IMR-90 (cell line): Measurements from ENCODE around the gene UST.

Experiments
- BHLHE40 ChIP-seq: fragments of 150-350 bp; IDR thresholded peaks from 2 replicates; pipeline ENCODE4 v1.6.1; 2016; ENCODE audit warnings: mild to moderate bottlenecking, low read depth, low read length
- CEBPB ChIP-seq: IDR thresholded peaks from 2 replicates; pipeline ENCODE4 v1.6.1; 2012; ENCODE audit warnings: low read depth, low read length, improper control_type of control experiment
- CHD1 ChIP-seq: IDR thresholded peaks from 2 replicates; pipeline ENCODE4 v1.6.1; 2012; ENCODE audit warnings: low read depth, low read length, improper control_type of control experiment
- FOS ChIP-seq: fragments of 150-350 bp; IDR thresholded peaks from 2 replicates; pipeline ENCODE4 v1.6.1; 2016; ENCODE audit warnings: low read depth, low read length
- MAZ ChIP-seq: IDR thresholded peaks from 2 replicates; pipeline ENCODE4 v1.6.1; 2012; ENCODE audit warnings: low read depth, mild to moderate bottlenecking, low read length, improper control_type of control experiment, moderate library complexity, borderline replicate concordance
- MXI1 ChIP-seq: IDR thresholded peaks from 2 replicates; pipeline ENCODE4 v1.6.1; 2012; ENCODE audit warnings: low read depth, mild to moderate bottlenecking, low read length, moderate library complexity, borderline replicate concordance
- NFE2L2 ChIP-seq: fragments of 150-350 bp; IDR thresholded peaks from 2 replicates; pipeline ENCODE4 v1.6.1; 2016; ENCODE audit warnings: low read depth, mild to moderate bottlenecking, low read length
- POLR2A ChIP-seq: IDR thresholded peaks from 2 replicates; pipeline ENCODE4 v1.6.1; 2012; ENCODE audit warnings: mild to moderate bottlenecking, low read depth, low read length
- RAD21 ChIP-seq: IDR thresholded peaks from 2 replicates; pipeline ENCODE4 v1.6.1; 2012; ENCODE audit warnings: low read length, improper control_type of control experiment
- RCOR1 ChIP-seq: IDR thresholded peaks from 2 replicates; pipeline ENCODE4 v1.6.1; 2012; ENCODE audit warnings: mild to moderate bottlenecking, low read length, improper control_type of control experiment; ENCODE audit not compliant: insufficient replicate concordance
- RFX5 ChIP-seq: IDR thresholded peaks from 2 replicates; pipeline ENCODE4 v1.8.0; 2012; ENCODE audit warnings: low read depth, mild to moderate bottlenecking, low read length, moderate library complexity
- TF ChIP-seq, protein P1 (sequence below): conservative IDR thresholded peaks from 2 replicates; pipeline ENCODE4 v1.5.1; 2012; ENCODE audit warnings: mild to moderate bottlenecking, low read depth, low read length, improper control_type of control experiment
- TF ChIP-seq, protein P2 (sequence below): fragments of 150-350 bp; IDR thresholded peaks from 2 replicates; pipeline ENCODE4 v1.6.1; 2017; ENCODE audit warnings: mild to moderate bottlenecking, antibody characterized with exemption, low read length, low read depth
- TF ChIP-seq, protein P3 (sequence below): fragments of 150-350 bp; IDR thresholded peaks from 2 replicates; pipeline ENCODE4 v1.6.1; 2016; ENCODE audit warnings: low read depth, mild to moderate bottlenecking, low read length, moderate library complexity, borderline replicate concordance

DNA sequence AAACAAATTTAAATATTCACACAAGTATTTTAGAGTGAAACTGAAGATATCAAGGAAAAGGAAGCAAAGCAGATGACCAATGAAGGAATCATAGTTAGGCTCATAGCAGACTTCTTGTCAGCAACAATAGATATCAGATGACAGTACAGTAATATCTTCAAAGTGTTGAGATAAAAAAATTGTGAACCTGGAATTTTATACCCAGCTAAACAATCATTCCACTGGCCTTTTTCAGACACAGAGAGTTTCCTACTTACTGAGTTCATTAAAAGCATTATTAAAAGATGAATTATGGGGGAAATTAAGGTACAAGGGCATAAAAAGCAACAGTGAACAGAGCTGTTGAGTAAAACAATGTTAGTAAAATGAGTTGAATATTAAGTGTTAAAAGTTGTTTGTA lies 254.6 kb downstream of the UST start:
- TF ChIP-seq, protein P1, sequence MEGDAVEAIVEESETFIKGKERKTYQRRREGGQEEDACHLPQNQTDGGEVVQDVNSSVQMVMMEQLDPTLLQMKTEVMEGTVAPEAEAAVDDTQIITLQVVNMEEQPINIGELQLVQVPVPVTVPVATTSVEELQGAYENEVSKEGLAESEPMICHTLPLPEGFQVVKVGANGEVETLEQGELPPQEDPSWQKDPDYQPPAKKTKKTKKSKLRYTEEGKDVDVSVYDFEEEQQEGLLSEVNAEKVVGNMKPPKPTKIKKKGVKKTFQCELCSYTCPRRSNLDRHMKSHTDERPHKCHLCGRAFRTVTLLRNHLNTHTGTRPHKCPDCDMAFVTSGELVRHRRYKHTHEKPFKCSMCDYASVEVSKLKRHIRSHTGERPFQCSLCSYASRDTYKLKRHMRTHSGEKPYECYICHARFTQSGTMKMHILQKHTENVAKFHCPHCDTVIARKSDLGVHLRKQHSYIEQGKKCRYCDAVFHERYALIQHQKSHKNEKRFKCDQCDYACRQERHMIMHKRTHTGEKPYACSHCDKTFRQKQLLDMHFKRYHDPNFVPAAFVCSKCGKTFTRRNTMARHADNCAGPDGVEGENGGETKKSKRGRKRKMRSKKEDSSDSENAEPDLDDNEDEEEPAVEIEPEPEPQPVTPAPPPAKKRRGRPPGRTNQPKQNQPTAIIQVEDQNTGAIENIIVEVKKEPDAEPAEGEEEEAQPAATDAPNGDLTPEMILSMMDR, result no peak
- TF ChIP-seq BHLHE40 (no peak), CEBPB (no peak), POLR2A (no peak), RAD21 (no peak), MAZ (no peak), RCOR1 (no peak), CHD1 (no peak), RFX5 (no peak), MXI1 (no peak), NFE2L2 (no peak), FOS (no peak)
- TF ChIP-seq, protein P2, sequence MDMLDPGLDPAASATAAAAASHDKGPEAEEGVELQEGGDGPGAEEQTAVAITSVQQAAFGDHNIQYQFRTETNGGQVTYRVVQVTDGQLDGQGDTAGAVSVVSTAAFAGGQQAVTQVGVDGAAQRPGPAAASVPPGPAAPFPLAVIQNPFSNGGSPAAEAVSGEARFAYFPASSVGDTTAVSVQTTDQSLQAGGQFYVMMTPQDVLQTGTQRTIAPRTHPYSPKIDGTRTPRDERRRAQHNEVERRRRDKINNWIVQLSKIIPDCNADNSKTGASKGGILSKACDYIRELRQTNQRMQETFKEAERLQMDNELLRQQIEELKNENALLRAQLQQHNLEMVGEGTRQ, result no peak
- TF ChIP-seq, protein P3, sequence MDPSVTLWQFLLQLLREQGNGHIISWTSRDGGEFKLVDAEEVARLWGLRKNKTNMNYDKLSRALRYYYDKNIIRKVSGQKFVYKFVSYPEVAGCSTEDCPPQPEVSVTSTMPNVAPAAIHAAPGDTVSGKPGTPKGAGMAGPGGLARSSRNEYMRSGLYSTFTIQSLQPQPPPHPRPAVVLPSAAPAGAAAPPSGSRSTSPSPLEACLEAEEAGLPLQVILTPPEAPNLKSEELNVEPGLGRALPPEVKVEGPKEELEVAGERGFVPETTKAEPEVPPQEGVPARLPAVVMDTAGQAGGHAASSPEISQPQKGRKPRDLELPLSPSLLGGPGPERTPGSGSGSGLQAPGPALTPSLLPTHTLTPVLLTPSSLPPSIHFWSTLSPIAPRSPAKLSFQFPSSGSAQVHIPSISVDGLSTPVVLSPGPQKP, result no peak
